GM12891 (cell line): ENCODE results near the gene KRTAP5-7.

Source experiments
- POLR2A ChIP-seq: IDR thresholded peaks from 2 replicates; pipeline ENCODE4 v1.6.1; 2011; ENCODE audit warnings: low read depth, low read length, control low read depth
- POLR2AphosphoS5 ChIP-seq: IDR thresholded peaks from 2 replicates; pipeline ENCODE4 v1.6.1; 2011; ENCODE audit warnings: low read depth, low read length, control low read depth
- TAF1 ChIP-seq: IDR thresholded peaks from 2 replicates; pipeline ENCODE4 v1.6.1; 2011; ENCODE audit warnings: low read depth, low read length, control low read depth

DNA sequence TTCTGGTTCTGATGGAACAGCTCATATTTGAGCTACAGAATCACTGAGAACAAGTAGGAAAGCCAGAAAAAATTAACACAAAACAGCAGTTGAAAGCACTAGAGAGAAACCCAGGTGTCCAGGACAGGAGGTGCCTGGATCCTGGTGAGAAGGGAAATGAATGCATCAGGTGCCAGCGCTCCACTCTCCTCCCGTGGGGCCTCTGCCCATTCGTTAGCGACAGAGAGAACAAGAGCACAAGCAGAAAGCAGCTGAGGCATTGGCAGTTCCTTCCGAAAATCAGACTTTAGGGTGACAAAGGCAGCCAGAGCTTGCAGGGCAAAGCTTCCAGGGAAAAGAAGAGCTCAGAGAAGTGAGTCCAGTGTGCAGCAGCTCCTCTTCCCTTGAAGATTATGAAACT is 20.0 kb upstream of the KRTAP5-7 start:
- TF ChIP-seq POLR2A (no peak), POLR2AphosphoS5 (no peak), TAF1 (no peak)
